H1 (cell line): ENCODE data around the gene SLC7A9. TPM values are rescaled to one million over a fixed set of nuclear protein-coding genes. Genes with fewer than 3 reads are reported as not detected.

Source experiments
- BACH1 ChIP-seq: IDR thresholded peaks from 2 replicates; pipeline ENCODE4 v1.6.1; 2012; ENCODE audit warnings: low read length, improper control_type of control experiment
- EZH2 ChIP-seq: fragments of 200-600 bp; sonication (generic); IDR thresholded peaks from 2 replicates; pipeline ENCODE4 v1.7.1; 2012; ENCODE audit warnings: low read depth, mild to moderate bottlenecking, moderate library complexity, low read length, inconsistent platforms; ENCODE audit not compliant: severe bottlenecking
- JUN ChIP-seq: IDR thresholded peaks from 2 replicates; pipeline ENCODE4 v1.6.1; 2011; ENCODE audit warnings: low read depth, mild to moderate bottlenecking, improper control_type of control experiment, low read length
- SIX5 ChIP-seq: IDR thresholded peaks from 2 replicates; pipeline ENCODE4 v1.6.1; 2011; ENCODE audit warnings: mild to moderate bottlenecking, low read depth, low read length
- SP4 ChIP-seq: IDR thresholded peaks from 2 replicates; pipeline ENCODE4 v1.6.1; 2012; ENCODE audit warnings: low read length, inconsistent platforms
- YY1 ChIP-seq: IDR thresholded peaks from 2 replicates; pipeline ENCODE4 v1.6.1; 2011; ENCODE audit warnings: low read depth, mild to moderate bottlenecking, low read length
- ZNF274 ChIP-seq: IDR thresholded peaks from 2 replicates; pipeline ENCODE4 v1.7.0; 2012; ENCODE audit warnings: low read length, borderline replicate concordance; ENCODE audit errors: extremely low read depth
- polyA plus RNA-seq, 7 experiments: library from polyadenylated mRNA; depleted of rRNA in 3 of 7; stranded (reverse) in 5 of 7; unstranded in 2 of 7; fragments of >200 nt in 5 of 7; fragments of 200-250 nt in 2 of 7; gene quantifications; 1 replicate in 5 of 7; 2 replicates in 1 of 7; 4 replicates in 1 of 7; pipeline versions ENCODE4 v1.2.1 to v1.2.3, GENCODE V29; 2011 to 2013; ENCODE audit warnings: missing spikeins in 2 of 7, mixed read lengths in 2 of 7
- total RNA-seq: library from RNA; stranded (reverse); fragmentation: NEBNext Ultra II Directional; extraction: Animal tissue kit (Norgen Biotek cat#: 25700); gene quantifications from 2 replicates; pipeline ENCODE4 v1.2.1, GENCODE V29; 2021

SLC7A9 gene
- total and polyA plus RNA-seq, 2 of the 8 experiments (the other 6 are each of a cell fraction or from before 2014, with no cell fraction given) = 0.15 TPM; not detected in 1

- TF ChIP-seq EZH2 = no peak
- no peak for TF ChIP-seq SP4
- no peak for TF ChIP-seq ZNF274
- no peak for TF ChIP-seq JUN
- TF ChIP-seq SIX5 = no peak
- TF ChIP-seq YY1 = no peak
- TF ChIP-seq BACH1 = no peak
These were observed 47.5 kb upstream of the SLC7A9 start (continued) for GRCh38 chr19:32916969-32917615.
